ENCODE results near the gene SORT1. TPM values are rescaled to one million over a fixed set of nuclear protein-coding genes. Genes with fewer than 3 reads are reported as not detected.
A peak's percentile ranks its signal among the peaks of the same experiment; 100 is the strongest.

Gene SORT1
- polyA plus RNA-seq, 3 donors, result 21.3 to 41.1 (median 35.3) TPM

- intact Hi-C loops (cut with micrococcal nuclease), result loop anchor here in 1 of 2 donors (2.0 kb wide), 1 partner anchor 114 kb away; the partner anchor contains the start of gene SORT1
These were observed 115.2 kb downstream of the SORT1 start for GRCh38 chr1:109282497-109282951.

GRCh38 chr1:109281680-109282496, 115.8 kb downstream of the SORT1 start:
- H3K36me3 Mint-ChIP-seq, result peaks cover 14 to 17% of the 10 kb centered on the region in 2 donors
- peaks cover 31% of the 10 kb centered on the region for H3K79me2 ChIP-seq (ENCODE audit: insufficient read depth, low read length)
- H2AFZ ChIP-seq (ENCODE audit: insufficient read depth, low read depth, low read length, poor library complexity, severe bottlenecking), result peak overlapping the region; percentile 94
- H3K27me3 Mint-ChIP-seq (ENCODE audit: low read depth in 3 of 3), result no peaks in the 10 kb centered on the region
- TF ChIP-seq, protein P1, sequence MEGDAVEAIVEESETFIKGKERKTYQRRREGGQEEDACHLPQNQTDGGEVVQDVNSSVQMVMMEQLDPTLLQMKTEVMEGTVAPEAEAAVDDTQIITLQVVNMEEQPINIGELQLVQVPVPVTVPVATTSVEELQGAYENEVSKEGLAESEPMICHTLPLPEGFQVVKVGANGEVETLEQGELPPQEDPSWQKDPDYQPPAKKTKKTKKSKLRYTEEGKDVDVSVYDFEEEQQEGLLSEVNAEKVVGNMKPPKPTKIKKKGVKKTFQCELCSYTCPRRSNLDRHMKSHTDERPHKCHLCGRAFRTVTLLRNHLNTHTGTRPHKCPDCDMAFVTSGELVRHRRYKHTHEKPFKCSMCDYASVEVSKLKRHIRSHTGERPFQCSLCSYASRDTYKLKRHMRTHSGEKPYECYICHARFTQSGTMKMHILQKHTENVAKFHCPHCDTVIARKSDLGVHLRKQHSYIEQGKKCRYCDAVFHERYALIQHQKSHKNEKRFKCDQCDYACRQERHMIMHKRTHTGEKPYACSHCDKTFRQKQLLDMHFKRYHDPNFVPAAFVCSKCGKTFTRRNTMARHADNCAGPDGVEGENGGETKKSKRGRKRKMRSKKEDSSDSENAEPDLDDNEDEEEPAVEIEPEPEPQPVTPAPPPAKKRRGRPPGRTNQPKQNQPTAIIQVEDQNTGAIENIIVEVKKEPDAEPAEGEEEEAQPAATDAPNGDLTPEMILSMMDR (IDR thresholded peaks at IDR 0.05), result no peak
- H3K4me3 ChIP-seq (replicated peaks in 1 of 3; ENCODE audit: low read depth in 2 of 3, low read length in 3 of 3), result peak overlapping the region; percentile 61 to 87 (median 77)
- H3K4me2 ChIP-seq (replicated peaks; ENCODE audit: extremely low read depth, low read length, poor library complexity, severe bottlenecking), result peak overlapping the region; percentile 81
- H3K9me3 Mint-ChIP-seq, result peaks cover 0 to 2% (median 0%) of the 10 kb centered on the region in 7 donors
- no peaks in the 10 kb centered on the region for H4K20me1 ChIP-seq (ENCODE audit: insufficient read depth, low read length)
- peak; percentile 50 to 75 (median 74) for DNase-seq
- intact Hi-C loops (cut with micrococcal nuclease), result loop anchor here in 1 of 2 donors (2.0 kb wide), 1 partner anchor 115 kb away; the partner anchor contains the start of gene SORT1
- H3K36me3 ChIP-seq (replicated peaks in 1 of 2; ENCODE audit: control insufficient read depth in 1 of 2, insufficient read depth in 2 of 2, low read length in 2 of 2), result peaks cover 7 to 25% of the 10 kb centered on the region in 2 donors
- H3K27ac Mint-ChIP-seq, result peak overlapping the region; percentile 87 to 97 (median 92)
- peak overlapping the region; percentile 97 to 100 for H3K4me3 Mint-ChIP-seq
- H3K9me3 ChIP-seq (replicated peaks in 1 of 2; ENCODE audit: control insufficient read depth in 1 of 2, insufficient read depth in 1 of 2, low read length in 2 of 2), result no peaks in the 10 kb centered on the region
- H3K4me1 Mint-ChIP-seq, result peaks cover 49% of the 10 kb centered on the region
- H3K4me1 ChIP-seq (ENCODE audit: control insufficient read depth in 1 of 2, insufficient read depth in 2 of 2, low read length in 2 of 2), result peaks cover 44 to 46% of the 10 kb centered on the region in 2 donors
- H3K27me3 ChIP-seq (ENCODE audit: control insufficient read depth in 2 of 2, insufficient read depth in 2 of 2, low read length in 2 of 2), result no peaks in the 10 kb centered on the region
- peak overlapping the region; percentile 59 for H3K9ac ChIP-seq (ENCODE audit: insufficient read depth, low read length, poor library complexity, severe bottlenecking)
- WGBS (ENCODE audit: insufficient coverage), result 63% methylated on average over 22 of the region's 28 CpGs
- peak overlapping the region; percentile 82 to 85 for H3K27ac ChIP-seq (ENCODE audit: low read depth in 1 of 2, low read length in 2 of 2)

More at GRCh38 chr1:109282497-109282951, 115.2 kb downstream of the SORT1 start:
- no peaks in the 10 kb centered on the region for H3K27me3 Mint-ChIP-seq (ENCODE audit: low read depth in 3 of 3)
- no peaks in the 10 kb centered on the region for H3K27me3 ChIP-seq (ENCODE audit: control insufficient read depth in 2 of 2, insufficient read depth in 2 of 2, low read length in 2 of 2)
- peak overlapping the region; percentile 94 for H2AFZ ChIP-seq (ENCODE audit: insufficient read depth, low read depth, low read length, poor library complexity, severe bottlenecking)
- H3K36me3 ChIP-seq (replicated peaks in 1 of 2; ENCODE audit: control insufficient read depth in 1 of 2, insufficient read depth in 2 of 2, low read length in 2 of 2), result peaks cover 7 to 25% of the 10 kb centered on the region in 2 donors
- H3K27ac Mint-ChIP-seq, result peak overlapping the region; percentile 87 to 97 (median 95)
- peak overlapping the region; percentile 81 for H3K4me2 ChIP-seq (replicated peaks; ENCODE audit: extremely low read depth, low read length, poor library complexity, severe bottlenecking)
- peaks cover 0 to 2% (median 0%) of the 10 kb centered on the region in 7 donors for H3K9me3 Mint-ChIP-seq
- H3K79me2 ChIP-seq (ENCODE audit: insufficient read depth, low read length), result peaks cover 31% of the 10 kb centered on the region
- H3K4me3 Mint-ChIP-seq, result peak overlapping the region; percentile 97 to 100
- TF ChIP-seq, protein P1 (IDR thresholded peaks at IDR 0.05), result no peak
- 25% methylated on average over 9 of the region's 10 CpGs for WGBS (ENCODE audit: insufficient coverage)
- H3K9ac ChIP-seq (ENCODE audit: insufficient read depth, low read length, poor library complexity, severe bottlenecking), result peak overlapping the region; percentile 59
- H3K4me1 Mint-ChIP-seq, result peaks cover 44% of the 10 kb centered on the region
- H4K20me1 ChIP-seq (ENCODE audit: insufficient read depth, low read length), result no peaks in the 10 kb centered on the region
- H3K4me1 ChIP-seq (ENCODE audit: control insufficient read depth in 1 of 2, insufficient read depth in 2 of 2, low read length in 2 of 2), result peaks cover 40 to 42% of the 10 kb centered on the region in 2 donors
- H3K9me3 ChIP-seq (replicated peaks in 1 of 2; ENCODE audit: control insufficient read depth in 1 of 2, insufficient read depth in 1 of 2, low read length in 2 of 2), result no peaks in the 10 kb centered on the region
- H3K27ac ChIP-seq (ENCODE audit: low read depth in 1 of 2, low read length in 2 of 2), result peak overlapping the region; percentile 82 to 85
- peaks cover 14 to 17% of the 10 kb centered on the region in 2 donors for H3K36me3 Mint-ChIP-seq
- no peak for DNase-seq
- peak overlapping the region; percentile 61 to 87 (median 77) for H3K4me3 ChIP-seq (replicated peaks in 1 of 3; ENCODE audit: low read depth in 2 of 3, low read length in 3 of 3)
